Skeletal muscle tissue (tissue), 4 donors: ENCODE results near the gene WRAP73. TPM values are rescaled to one million over a fixed set of nuclear protein-coding genes. Genes with fewer than 3 reads are reported as not detected.
A peak's percentile ranks its signal among the peaks of the same experiment; 100 is the strongest.

Experiments
- H3K27ac ChIP-seq: one replicate; pipeline ENCODE4 v1.7.0; 2013; ENCODE audit warnings: mild to moderate bottlenecking, low read depth, low read length, inconsistent platforms
- H3K27me3 ChIP-seq, 3 donors: one replicate each; pipeline ENCODE4 v1.7.0; 2013; ENCODE audit warnings: low read length in 3 of 3; ENCODE audit not compliant: control insufficient read depth in 3 of 3, insufficient read depth in 3 of 3
- H3K36me3 ChIP-seq, 3 donors: one replicate each; pipeline ENCODE4 v1.7.0; 2013; ENCODE audit warnings: low read length in 3 of 3; ENCODE audit not compliant: control insufficient read depth in 3 of 3, insufficient read depth in 3 of 3
- H3K4me1 ChIP-seq, 3 donors: one replicate each; pipeline ENCODE4 v1.7.0; 2013; ENCODE audit warnings: low read length in 3 of 3, mild to moderate bottlenecking in 3 of 3; ENCODE audit not compliant: control insufficient read depth in 3 of 3, insufficient read depth in 3 of 3
- H3K4me3 ChIP-seq, 3 donors: one replicate each; pipeline ENCODE4 v1.7.0; 2013; ENCODE audit warnings: low read length in 3 of 3
- H3K9ac ChIP-seq, 3 donors: one replicate each; pipeline ENCODE4 v1.7.0; 2013; ENCODE audit warnings: low read length in 3 of 3, mild to moderate bottlenecking in 3 of 3, moderate library complexity in 2 of 3, low read depth in 1 of 3
- H3K9me3 ChIP-seq, 3 donors: one replicate each; pipeline ENCODE4 v1.7.0; 2013; ENCODE audit warnings: low read length in 3 of 3; ENCODE audit not compliant: control insufficient read depth in 3 of 3
- total RNA-seq: library from RNA; depleted of rRNA; stranded (reverse); fragments of >200 nt; gene quantifications from one replicate; pipeline ENCODE4 v1.2.3, GENCODE V29; 2014
- donor health status: Osteomylitis.

WRAP73 gene
- total RNA-seq, 1 donor from 2014 or later, result 13.0 TPM

DNA sequence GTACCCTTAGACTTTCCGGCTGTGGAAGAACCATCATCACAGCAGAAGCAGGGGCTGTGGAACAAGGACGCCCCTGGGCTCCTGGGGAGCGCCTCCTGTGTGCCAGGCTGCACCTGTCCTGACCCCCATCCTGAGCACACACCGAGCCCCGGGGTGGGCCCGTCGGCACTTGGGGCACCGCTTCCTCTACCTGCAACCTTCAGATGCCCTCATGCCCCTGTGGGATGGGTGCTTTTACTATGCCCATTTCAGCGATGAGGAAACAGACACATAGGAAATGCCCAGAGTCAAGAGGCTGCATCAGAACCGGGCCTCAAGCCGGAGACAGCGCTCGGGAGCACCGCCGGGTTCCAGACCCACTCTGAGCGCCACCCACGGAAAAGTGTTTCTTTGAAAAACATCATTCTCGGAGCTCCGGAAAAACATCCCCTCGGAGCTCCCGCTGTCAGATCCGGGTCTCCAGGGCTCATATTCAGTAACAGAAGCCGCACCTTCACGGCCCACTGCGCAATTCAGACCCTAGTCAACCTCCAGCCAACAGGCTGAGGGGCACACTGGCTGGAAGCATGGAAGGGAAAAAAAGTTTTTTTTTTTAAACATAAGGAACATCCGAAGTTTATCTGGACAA is 17.1 kb downstream of the WRAP73 start:
- Histone ChIP-seq H3K27me3 (no peaks in the 10 kb centered on the region), H3K9ac (no peak overlapping the region), H3K9me3 (no peaks in the 10 kb centered on the region), H3K36me3 (peaks cover 75 to 85% (median 77%) of the 10 kb centered on the region in 3 donors), H3K4me1 (no peaks in the 10 kb centered on the region), H3K27ac (no peak overlapping the region), H3K4me3 (no peak overlapping the region)

- Histone ChIP-seq H3K27ac (no peak overlapping the region), H3K36me3 (peaks cover 80 to 85% (median 81%) of the 10 kb centered on the region in 3 donors), H3K27me3 (no peaks in the 10 kb centered on the region)
These were observed 17.6 kb downstream of the WRAP73 start for GRCh38 chr1:3632298-3632697.

GRCh38 chr1:3631320-3632260 is 18.3 kb downstream of the WRAP73 start:
- no peak overlapping the region for H3K4me3 ChIP-seq
- H3K27ac ChIP-seq, result no peak overlapping the region
- no peaks in the 10 kb centered on the region for H3K9me3 ChIP-seq
- H3K4me1 ChIP-seq, result no peaks in the 10 kb centered on the region
- H3K27me3 ChIP-seq, result no peaks in the 10 kb centered on the region
- no peak overlapping the region for H3K9ac ChIP-seq
- H3K36me3 ChIP-seq, result peaks cover 73 to 80% (median 77%) of the 10 kb centered on the region in 3 donors

More at GRCh38 chr1:3632298-3632697, 17.6 kb downstream of the WRAP73 start:
- Histone ChIP-seq H3K4me3 (no peak overlapping the region), H3K9ac (no peak overlapping the region), H3K4me1 (no peaks in the 10 kb centered on the region), H3K9me3 (no peaks in the 10 kb centered on the region)

GRCh38 chr1:3630914-3631313 is 19.0 kb downstream of the WRAP73 start:
- Histone ChIP-seq H3K27me3 (no peaks in the 10 kb centered on the region), H3K4me3 (no peak overlapping the region), H3K9me3 (no peaks in the 10 kb centered on the region), H3K36me3 (peaks cover 69 to 73% (median 70%) of the 10 kb centered on the region in 3 donors), H3K9ac (no peak overlapping the region), H3K4me1 (peaks cover under 1 to 2% (median 1%) of the 10 kb centered on the region in 3 donors), H3K27ac (no peak overlapping the region)

- Histone ChIP-seq H3K27me3 (no peaks in the 10 kb centered on the region), H3K4me3 (no peak overlapping the region), H3K9me3 (no peaks in the 10 kb centered on the region), H3K27ac (no peak overlapping the region), H3K4me1 (peaks cover 7 to 8% (median 8%) of the 10 kb centered on the region in 3 donors), H3K9ac (no peak overlapping the region), H3K36me3 (peaks cover 64 to 68% (median 67%) of the 10 kb centered on the region in 3 donors)
These were observed 19.7 kb downstream of the WRAP73 start for GRCh38 chr1:3630161-3630611.

DNA sequence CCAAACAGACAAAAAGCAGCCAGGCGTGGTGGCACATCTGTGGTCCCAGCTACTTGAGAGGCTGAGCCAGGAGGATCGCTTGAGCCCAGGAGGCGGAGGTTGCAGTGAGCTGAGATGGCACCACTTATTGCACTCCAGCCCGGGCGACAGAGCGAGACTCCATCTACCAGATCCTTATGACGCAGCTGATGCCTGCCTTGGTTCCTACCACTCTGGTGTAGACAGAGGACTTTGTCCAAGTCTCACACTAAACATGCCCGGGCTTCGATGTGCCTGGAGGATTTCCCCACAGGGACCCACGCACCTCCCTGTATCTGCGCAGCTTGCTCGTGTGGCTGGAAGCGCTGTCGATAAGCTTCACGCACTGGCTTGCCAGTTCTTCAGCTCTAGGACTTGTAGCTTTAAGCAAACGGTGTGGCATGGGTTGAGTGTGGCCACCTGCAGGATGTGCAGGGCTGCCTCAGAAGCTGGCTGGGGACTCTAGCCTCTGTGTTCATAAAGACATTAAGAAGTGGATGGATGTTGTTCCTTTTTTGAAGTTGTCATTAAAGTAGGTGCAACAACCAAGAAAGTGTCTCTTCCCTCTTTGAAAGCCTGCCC is 20.2 kb downstream of the WRAP73 start:
- Histone ChIP-seq H3K4me3 (no peak overlapping the region), H3K4me1 (peaks cover 7 to 8% (median 8%) of the 10 kb centered on the region in 3 donors), H3K9ac (no peak overlapping the region), H3K27ac (no peak overlapping the region), H3K9me3 (no peaks in the 10 kb centered on the region), H3K27me3 (no peaks in the 10 kb centered on the region), H3K36me3 (peaks cover 59 to 62% (median 61%) of the 10 kb centered on the region in 3 donors)

GRCh38 chr1:3628445-3628844 is 21.5 kb downstream of the WRAP73 start:
- H3K9ac ChIP-seq, result no peak overlapping the region
- H3K36me3 ChIP-seq, result peaks cover 50 to 51% (median 51%) of the 10 kb centered on the region in 3 donors
- H3K27me3 ChIP-seq, result no peaks in the 10 kb centered on the region

DNA sequence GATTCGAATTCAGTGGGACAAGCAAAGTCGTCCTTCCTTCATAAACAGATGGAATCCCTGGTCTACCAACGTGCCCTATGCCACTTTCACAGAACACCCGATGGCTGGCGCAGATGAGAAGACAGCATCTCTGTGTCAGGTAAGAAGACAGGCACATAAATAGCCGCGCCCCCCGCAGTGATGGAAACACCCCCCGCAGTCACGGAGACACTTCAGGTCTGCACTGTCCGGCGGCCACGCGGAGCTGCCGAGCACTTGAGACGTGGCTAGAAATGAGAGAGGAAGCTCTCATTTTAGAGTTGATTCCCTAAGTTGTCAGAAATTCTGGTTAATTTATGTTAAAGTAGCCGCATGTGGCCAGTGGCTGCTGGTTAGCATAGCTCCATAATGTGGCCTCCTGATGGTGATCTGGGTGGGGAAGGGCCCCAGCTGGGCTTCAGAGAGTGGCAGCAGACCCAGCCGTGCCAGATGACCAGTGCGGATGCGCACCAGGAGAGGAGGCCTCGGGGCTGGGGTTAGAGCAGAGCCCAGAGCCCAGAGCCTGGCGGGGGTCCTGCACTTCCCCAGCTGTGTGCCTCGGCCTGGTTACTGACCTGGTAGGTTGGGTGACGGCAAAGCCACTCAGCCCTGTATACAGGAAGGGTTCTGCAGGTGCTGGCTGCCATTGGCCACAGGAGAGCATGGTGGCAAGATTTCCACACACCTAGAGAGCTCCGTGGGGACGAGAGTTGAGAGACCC is 22.2 kb downstream of the WRAP73 start:
- Histone ChIP-seq H3K27ac (no peak overlapping the region), H3K4me3 (no peak overlapping the region), H3K9me3 (no peaks in the 10 kb centered on the region), H3K27me3 (no peaks in the 10 kb centered on the region), H3K36me3 (peaks cover 48 to 49% (median 48%) of the 10 kb centered on the region in 3 donors), H3K4me1 (peaks cover 21 to 23% (median 22%) of the 10 kb centered on the region in 3 donors), H3K9ac (no peak overlapping the region)

More at GRCh38 chr1:3628445-3628844, 21.5 kb downstream of the WRAP73 start:
- Histone ChIP-seq H3K9me3 (no peaks in the 10 kb centered on the region), H3K4me3 (no peak overlapping the region), H3K27ac (no peak overlapping the region), H3K4me1 (peaks cover 14 to 15% (median 14%) of the 10 kb centered on the region in 3 donors)

- Histone ChIP-seq H3K27ac (no peak overlapping the region), H3K27me3 (no peaks in the 10 kb centered on the region), H3K9ac (peak overlapping the region in 1 of 3 donors; percentile 88), H3K9me3 (no peaks in the 10 kb centered on the region), H3K36me3 (peaks cover 34 to 37% (median 36%) of the 10 kb centered on the region in 3 donors), H3K4me1 (peaks cover 24% of the 10 kb centered on the region in 3 donors), H3K4me3 (peak overlapping the region; percentile 27 to 96 (median 77))
These were observed 23.9 kb downstream of the WRAP73 start for GRCh38 chr1:3626025-3626424.
